H9 (cell line): ENCODE measurements around the gene EFCC1. TPM values are rescaled to one million over a fixed set of nuclear protein-coding genes. Genes with fewer than 3 reads are reported as not detected.

Experiments
- DNase-seq: peaks from one replicate; pipeline ENCODE4 v3.0.0-alpha.2; 2017
- H2AFZ ChIP-seq: one replicate; pipeline ENCODE4 v1.6.1; 2013; ENCODE audit warnings: mild to moderate bottlenecking, low read length, control low read depth, moderate library complexity
- H2AK5ac ChIP-seq: 2 replicates; pipeline ENCODE4 v1.6.1; 2013; ENCODE audit warnings: low read length, control low read depth, mixed read lengths; ENCODE audit not compliant: insufficient read length
- H2BK120ac ChIP-seq: one replicate; pipeline ENCODE4 v1.6.1; 2013; ENCODE audit warnings: low read depth, mild to moderate bottlenecking, low read length, control low read depth, inconsistent platforms; ENCODE audit not compliant: poor library complexity, severe bottlenecking
- H2BK12ac ChIP-seq: 2 replicates; pipeline ENCODE4 v1.6.1; 2013; ENCODE audit warnings: low read length, control low read depth, mixed read lengths, low read depth; ENCODE audit not compliant: insufficient read length
- H2BK15ac ChIP-seq: 2 replicates; pipeline ENCODE4 v1.6.1; 2013; ENCODE audit warnings: low read depth, low read length, control low read depth
- H2BK20ac ChIP-seq: one replicate; pipeline ENCODE4 v1.6.1; 2013; ENCODE audit warnings: low read depth, mild to moderate bottlenecking, low read length, control low read depth, inconsistent platforms; ENCODE audit not compliant: poor library complexity, severe bottlenecking
- H2BK5ac ChIP-seq: 2 replicates; pipeline ENCODE4 v1.6.1; 2013; ENCODE audit warnings: low read length, control low read depth, mixed read lengths; ENCODE audit not compliant: insufficient read length
- H3K14ac ChIP-seq: 2 replicates; pipeline ENCODE4 v1.6.1; 2013; ENCODE audit warnings: low read length, control low read depth; ENCODE audit not compliant: insufficient read depth
- H3K18ac ChIP-seq: 2 replicates; pipeline ENCODE4 v1.6.1; 2013; ENCODE audit warnings: low read depth, mild to moderate bottlenecking, mixed read lengths, low read length, control low read depth; ENCODE audit not compliant: insufficient read length
- H3K23ac ChIP-seq: 2 replicates; pipeline ENCODE4 v1.6.1; 2013; ENCODE audit warnings: low read length, control low read depth, mixed read lengths, low read depth; ENCODE audit not compliant: insufficient read length
- H3K23me2 ChIP-seq: 2 replicates; pipeline ENCODE4 v1.6.1; 2013; ENCODE audit warnings: low read depth, mild to moderate bottlenecking, mixed read lengths, low read length, control low read depth; ENCODE audit not compliant: insufficient read length, poor library complexity, severe bottlenecking
- H3K27ac ChIP-seq: 2 replicates; pipeline ENCODE4 v1.5.1; 2013; ENCODE audit warnings: low read length, control low read depth, mixed read lengths, low read depth; ENCODE audit not compliant: insufficient read length
- H3K27me3 ChIP-seq: 2 replicates; pipeline ENCODE4 v1.6.1; 2013; ENCODE audit warnings: low read length, control low read depth, inconsistent platforms; ENCODE audit not compliant: insufficient read depth
- H3K4ac ChIP-seq: 2 replicates; pipeline ENCODE4 v1.6.1; 2013; ENCODE audit warnings: low read depth, mild to moderate bottlenecking, control low read depth, inconsistent platforms, low read length, moderate library complexity
- H3K4me1 ChIP-seq: 2 replicates; pipeline ENCODE4 v1.6.1; 2013; ENCODE audit warnings: low read length, control low read depth, inconsistent platforms; ENCODE audit not compliant: insufficient read depth
- H3K4me2 ChIP-seq: 2 replicates; pipeline ENCODE4 v1.6.1; 2013; ENCODE audit warnings: low read length, control low read depth, mixed read lengths; ENCODE audit not compliant: insufficient read length, insufficient read depth
- H3K56ac ChIP-seq: 2 replicates; pipeline ENCODE4 v1.6.1; 2013; ENCODE audit warnings: low read depth, mild to moderate bottlenecking, mixed read lengths, low read length, control low read depth; ENCODE audit not compliant: insufficient read length
- H3K79me1 ChIP-seq: 2 replicates; pipeline ENCODE4 v1.6.1; 2013; ENCODE audit warnings: low read depth, mild to moderate bottlenecking, moderate library complexity, low read length, control low read depth, inconsistent platforms; ENCODE audit not compliant: insufficient read depth, poor library complexity, severe bottlenecking
- H3K79me2 ChIP-seq: 2 replicates; pipeline ENCODE4 v1.6.1; 2013; ENCODE audit warnings: low read length, control low read depth, inconsistent platforms; ENCODE audit not compliant: insufficient read depth
- H3K9ac ChIP-seq: 2 replicates; pipeline ENCODE4 v1.6.1; 2013; ENCODE audit warnings: low read length, control low read depth, mixed read lengths; ENCODE audit not compliant: insufficient read length; ENCODE audit errors: extremely low read depth
- H3K9me3 ChIP-seq: one replicate; pipeline ENCODE4 v1.6.1; 2013; ENCODE audit warnings: low read depth, low read length, inconsistent platforms; ENCODE audit not compliant: control insufficient read depth
- H3T11ph ChIP-seq: one replicate; pipeline ENCODE4 v1.6.1; 2013; ENCODE audit warnings: mild to moderate bottlenecking, low read length, control low read depth, inconsistent platforms
- H4K20me1 ChIP-seq: one replicate; pipeline ENCODE4 v1.6.1; 2013; ENCODE audit not compliant: control insufficient read depth, insufficient read length, insufficient read depth
- H4K5ac ChIP-seq: 2 replicates; pipeline ENCODE4 v1.6.1; 2013; ENCODE audit warnings: low read depth, mild to moderate bottlenecking, mixed read lengths, low read length, control low read depth; ENCODE audit not compliant: insufficient read length
- H4K8ac ChIP-seq: replicated peaks from 2 replicates; pipeline ENCODE4 v1.6.1; 2013; ENCODE audit warnings: low read length, control low read depth, mixed read lengths, low read depth; ENCODE audit not compliant: insufficient read length
- H4K91ac ChIP-seq: 2 replicates; pipeline ENCODE4 v1.6.1; 2013; ENCODE audit warnings: low read depth, mild to moderate bottlenecking, moderate library complexity, mixed read lengths, low read length, control low read depth; ENCODE audit not compliant: insufficient read length
- H3K27ac Mint-ChIP-seq, 3 experiments: 2 replicates in 2 of 3; 3 replicates in 1 of 3; pipeline ENCODE4 v1.8.0; 2020 to 2021; ENCODE audit warnings: mixed read lengths in 3 of 3, mild to moderate bottlenecking in 1 of 3, moderate library complexity in 1 of 3
- H3K27me3 Mint-ChIP-seq: 2 replicates; pipeline ENCODE4 v1.8.0; 2021; ENCODE audit warnings: low read depth, mild to moderate bottlenecking, moderate library complexity, mixed read lengths
- H3K36me3 Mint-ChIP-seq, 3 experiments: 2 replicates in 2 of 3; 3 replicates in 1 of 3; pipeline ENCODE4 v1.8.0; 2020 to 2021; ENCODE audit warnings: low read depth in 3 of 3, mixed read lengths in 3 of 3; ENCODE audit not compliant: insufficient read depth in 1 of 3
- H3K4me1 Mint-ChIP-seq, 2 experiments: 2 replicates each; pipeline ENCODE4 v1.8.0; 2020; ENCODE audit warnings: mixed read lengths in 2 of 2
- H3K4me3 Mint-ChIP-seq, 2 experiments: 2 replicates in 1 of 2; 3 replicates in 1 of 2; pipeline ENCODE4 v1.8.0; 2020 to 2021; ENCODE audit warnings: mild to moderate bottlenecking in 2 of 2, mixed read lengths in 2 of 2, moderate library complexity in 1 of 2
- H3K9me3 Mint-ChIP-seq, 2 experiments: 2 replicates in 1 of 2; 3 replicates in 1 of 2; pipeline ENCODE4 v1.8.0; 2020; ENCODE audit warnings: mild to moderate bottlenecking in 2 of 2, mixed read lengths in 2 of 2, moderate library complexity in 1 of 2
- CTCF ChIP-seq: fragments of 200-600 bp; sonication (generic); conservative IDR thresholded peaks from 3 replicates; pipeline ENCODE4 v1.8.0; 2021; ENCODE audit warnings: antibody characterized with exemption, mild to moderate bottlenecking
- WGBS: extraction: QIAGEN DNeasy Blood & Tissue Kit; methylation state at CpG from one replicate; pipeline ENCODE4 v1.1.7; 2013; ENCODE audit warnings: missing lambda C conversion rate, low lambda C conversion rate, mixed read lengths; ENCODE audit not compliant: insufficient read length; ENCODE audit errors: extremely low coverage; 5-methylcytosine and 5-hydroxymethylcytosine counted together
- total RNA-seq: library from RNA; stranded (reverse); gene quantifications from 2 replicates; pipeline ENCODE4 v1.2.1, GENCODE V29; 2021

Gene EFCC1
- total RNA-seq, 1 experiment from 2014 or later = 0.09 TPM

GRCh38 chr3:129058441-129059200 lies 57.5 kb downstream of the EFCC1 start:
- Mint-ChIP-seq H3K4me3 (no peak overlapping the region; a peak in 1 of 5 replicates), H3K27ac (peak overlapping the region in 1 of 3 experiments; percentile 77; a peak in 1 of 7 replicates), H3K36me3 (no peaks in the 10 kb centered on the region), H3K27me3 (peaks cover 9% of the 10 kb centered on the region), H3K9me3 (no peaks in the 10 kb centered on the region; a peak in 1 of 5 replicates), H3K4me1 (peaks cover 2 to 8% of the 10 kb centered on the region in 2 experiments; a peak in 3 of 4 replicates)
- Histone ChIP-seq H3K9me3 (no peaks in the 10 kb centered on the region), H3K23me2 (no peaks in the 10 kb centered on the region), H3K18ac (no peak overlapping the region), H3K4me1 (no peaks in the 10 kb centered on the region), H4K20me1 (no peaks in the 10 kb centered on the region), H3K56ac (no peak overlapping the region), H4K5ac (no peak overlapping the region), H3K4ac (no peak overlapping the region), H2BK20ac (no peak overlapping the region), H2BK12ac (no peak overlapping the region), H2BK5ac (no peak overlapping the region), H3K14ac (no peak overlapping the region), H3T11ph (no peak overlapping the region), H2AK5ac (no peak overlapping the region), H3K79me1 (no peaks in the 10 kb centered on the region), H4K8ac (no peak overlapping the region), H3K9ac (no peak overlapping the region), H2BK15ac (no peak overlapping the region), H3K23ac (no peak overlapping the region), H2AFZ (no peak overlapping the region), H3K27ac (no peak overlapping the region), H4K91ac (no peak overlapping the region), H3K27me3 (no peaks in the 10 kb centered on the region), H3K79me2 (no peaks in the 10 kb centered on the region), H2BK120ac (no peak overlapping the region), H3K4me2 (no peak overlapping the region)
- DNase-seq = no peak
- no CpG with 5 or more reads among the region's 4 CpGs for WGBS
- no peak for TF ChIP-seq CTCF
